ENCODE data around the gene SIRPA.

The SIRPA gene

DNA sequence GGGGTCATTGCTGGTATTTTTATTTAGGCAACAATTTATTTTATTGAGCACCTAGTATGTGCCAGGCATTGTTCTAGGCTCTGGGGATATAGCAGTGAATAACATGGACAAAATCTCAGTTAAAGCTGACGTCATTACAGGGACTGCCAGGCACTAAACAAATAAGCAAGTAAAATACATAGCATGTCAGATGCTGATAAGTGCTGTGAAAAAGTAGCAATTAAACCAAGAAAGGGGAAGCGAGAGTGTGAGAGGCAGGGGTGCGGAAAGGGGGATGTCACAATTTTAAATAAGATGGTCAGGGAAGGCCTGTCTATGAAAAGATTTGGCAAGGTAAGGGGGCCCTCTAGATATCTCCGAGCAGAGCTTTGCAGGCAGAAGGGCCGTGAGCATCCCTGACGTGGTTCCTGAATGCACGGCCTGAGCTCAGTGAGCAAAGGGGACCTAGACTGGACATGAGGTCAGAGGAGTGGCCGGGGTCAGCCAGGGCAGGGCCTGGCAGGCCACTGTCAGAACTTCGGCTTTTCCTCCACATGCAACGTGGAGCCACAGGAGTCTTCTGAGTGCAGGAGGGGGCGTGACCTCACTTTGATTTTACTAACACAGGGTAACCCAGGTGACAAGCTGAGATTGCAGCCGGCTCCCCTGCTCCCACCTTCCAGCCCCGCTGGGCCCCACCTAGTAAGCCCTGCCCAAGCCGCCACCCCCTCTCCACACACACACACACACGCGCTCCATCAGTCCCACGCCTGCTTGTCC lies 24.2 kb upstream of the SIRPA start:
- DNase-seq (ENCODE audit: low read depth): no peak

- no peak for DNase-seq (ENCODE audit: low read depth)
Observed at GRCh38 chr20:1871807-1872458, 23.3 kb upstream of the SIRPA start.

GRCh38 chr20:1872459-1873097 lies 22.6 kb upstream of the SIRPA start:
- DNase-seq (ENCODE audit: low read depth): no peak

DNA sequence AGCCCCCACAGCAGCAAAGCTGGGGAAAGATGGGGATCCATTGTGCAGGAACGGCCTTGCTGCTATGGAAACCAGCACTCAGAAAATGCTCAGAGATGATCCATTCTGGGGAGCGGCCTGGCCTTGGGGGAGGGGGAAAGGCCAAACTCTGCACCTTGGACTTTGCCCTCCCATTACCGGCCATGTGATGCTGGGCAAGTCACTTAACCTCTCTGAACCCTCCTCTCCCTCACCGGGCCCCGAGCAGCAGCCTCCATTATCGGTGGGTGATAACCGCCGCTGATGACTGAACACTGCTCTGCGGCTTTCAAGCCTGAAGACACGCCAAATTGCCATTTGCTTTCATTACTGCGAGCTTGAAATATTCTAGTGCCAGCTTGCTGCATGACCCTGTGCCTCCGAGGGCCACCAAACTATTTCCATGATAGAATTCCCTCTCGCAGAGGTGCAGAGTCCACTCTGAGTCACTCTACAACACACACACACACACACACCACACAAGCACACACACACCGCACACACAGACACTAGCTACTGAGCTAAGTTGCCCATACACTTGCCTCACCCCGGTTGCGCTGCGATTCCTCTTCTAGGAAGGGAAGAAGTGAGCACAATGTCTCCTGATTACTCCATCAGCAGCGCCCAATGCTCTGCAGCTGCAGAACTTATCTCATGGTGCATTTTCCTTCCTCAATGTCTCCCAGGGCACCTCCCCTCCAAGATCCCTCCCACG lies 20.6 kb upstream of the SIRPA start:
- no peak for DNase-seq (ENCODE audit: low read depth)

- DNase-seq (ENCODE audit: low read depth): no peak
Observed at GRCh38 chr20:1875183-1875554, 20.0 kb upstream of the SIRPA start.

DNA sequence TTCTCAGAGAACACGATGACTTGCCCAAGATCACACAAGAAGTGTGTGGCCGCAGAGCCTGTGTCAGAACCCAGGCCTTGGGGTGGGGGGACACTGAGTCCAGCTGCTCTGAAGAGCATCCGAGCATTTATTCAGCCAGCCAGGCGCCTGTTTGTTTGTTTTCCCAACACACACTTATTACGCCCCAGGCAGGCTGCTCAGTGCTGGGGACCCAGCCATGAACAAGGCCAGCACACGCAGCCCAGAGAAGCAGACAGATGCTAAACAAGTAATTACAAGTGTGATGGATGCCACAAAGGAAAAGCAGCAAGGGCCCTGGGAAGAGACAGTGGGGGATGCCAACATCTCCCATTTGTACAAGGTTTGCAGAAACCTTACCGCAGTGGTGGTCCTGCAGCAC lies 19.4 kb upstream of the SIRPA start:
- DNase-seq (ENCODE audit: low read depth): no peak

DNA sequence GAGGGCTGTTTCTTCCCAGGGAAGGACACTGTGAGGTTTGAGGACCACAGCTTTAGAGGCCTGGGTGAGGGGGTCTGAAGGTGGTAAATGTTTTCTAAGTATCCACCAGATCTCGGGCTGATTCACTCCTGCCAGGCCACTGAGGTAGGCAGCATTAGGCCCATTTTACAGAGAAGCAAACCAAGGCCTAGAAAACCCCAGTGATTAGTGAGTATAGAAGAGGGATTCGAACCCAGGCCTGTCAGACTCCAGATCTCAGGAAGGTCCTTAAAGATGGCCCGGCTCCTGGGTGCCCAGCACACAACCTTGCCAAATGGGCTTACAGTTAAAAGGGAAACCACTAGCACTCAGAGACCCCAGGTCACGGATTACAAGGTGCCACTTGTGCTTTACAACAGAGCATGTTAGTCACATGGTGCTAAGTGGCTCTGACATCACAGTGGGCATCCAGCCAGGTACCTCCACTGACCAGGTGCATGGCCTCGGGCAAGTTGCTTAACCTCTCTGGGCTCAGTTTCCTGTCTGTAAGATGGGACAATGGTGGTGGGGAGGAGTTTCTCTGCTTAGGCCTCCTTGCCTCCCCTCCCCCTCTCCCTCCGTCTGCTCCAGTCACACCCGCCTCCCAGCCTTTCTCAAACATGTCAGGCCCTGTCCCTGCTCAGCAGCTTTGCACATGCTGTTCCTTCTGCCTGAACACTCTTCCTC lies 18.8 kb upstream of the SIRPA start:
- no peak for DNase-seq (ENCODE audit: low read depth)

- DNase-seq (ENCODE audit: low read depth): no peak
Observed at GRCh38 chr20:1876975-1877608, 18.1 kb upstream of the SIRPA start.

GRCh38 chr20:1877609-1878200 lies 17.5 kb upstream of the SIRPA start:
- no peak for DNase-seq (ENCODE audit: low read depth)

DNA sequence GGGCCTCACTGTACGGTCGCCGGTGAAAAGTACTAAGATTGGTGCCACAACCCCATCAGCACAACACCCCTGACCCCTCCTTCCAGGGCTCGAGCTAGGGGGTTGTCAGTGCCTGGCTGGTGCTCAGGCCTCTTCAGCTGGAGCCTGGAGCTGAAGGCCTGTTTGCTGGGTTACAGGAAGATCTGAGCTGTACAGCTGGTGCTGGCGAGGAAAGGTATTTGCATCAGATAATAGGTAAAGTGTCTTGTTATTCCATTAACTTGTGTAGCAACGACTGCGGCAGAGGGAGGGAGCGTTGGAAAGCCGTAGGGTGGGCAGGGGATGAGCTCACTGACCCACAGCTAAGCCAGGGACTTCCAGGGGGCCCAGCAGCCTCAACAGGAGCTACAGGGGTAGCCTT lies 15.8 kb upstream of the SIRPA start:
- DNase-seq (ENCODE audit: low read depth): no peak

GRCh38 chr20:1879934-1880333 lies 15.3 kb upstream of the SIRPA start:
- no peak for DNase-seq (ENCODE audit: low read depth)

DNA sequence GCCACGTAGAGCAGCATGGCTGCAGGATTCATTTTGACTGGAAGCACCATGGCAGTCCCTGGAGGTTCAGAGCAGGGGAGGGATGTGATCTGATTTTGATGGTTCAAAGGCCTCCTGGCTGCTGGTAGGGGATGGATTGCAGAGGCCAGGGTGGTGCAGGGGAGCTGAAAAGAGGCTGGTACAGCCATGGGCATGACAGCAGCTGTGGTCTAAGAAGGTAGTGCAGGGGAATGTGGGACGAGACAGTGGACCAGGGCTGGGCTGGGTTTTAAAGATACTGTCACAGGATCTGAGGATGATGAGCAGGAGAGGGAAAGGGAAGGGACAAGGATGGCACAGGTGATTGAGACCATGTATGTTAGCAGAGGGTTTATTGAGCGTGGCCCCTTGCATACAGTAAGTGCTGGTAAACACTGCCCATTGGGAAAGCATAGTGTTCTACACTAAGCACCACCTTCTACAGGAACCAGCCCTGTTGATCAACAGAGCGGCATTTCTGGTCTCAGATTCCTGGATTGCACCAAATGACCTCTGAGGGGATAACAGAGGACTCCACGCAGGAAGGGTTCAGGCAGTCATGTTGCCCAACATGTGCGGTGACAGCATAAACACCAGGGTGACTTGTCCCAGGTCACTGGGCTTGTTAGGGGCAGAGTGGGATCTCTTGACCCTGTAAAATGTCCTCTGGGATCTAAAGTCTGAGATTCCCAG lies 14.5 kb upstream of the SIRPA start:
- no peak for DNase-seq (ENCODE audit: low read depth)

DNA sequence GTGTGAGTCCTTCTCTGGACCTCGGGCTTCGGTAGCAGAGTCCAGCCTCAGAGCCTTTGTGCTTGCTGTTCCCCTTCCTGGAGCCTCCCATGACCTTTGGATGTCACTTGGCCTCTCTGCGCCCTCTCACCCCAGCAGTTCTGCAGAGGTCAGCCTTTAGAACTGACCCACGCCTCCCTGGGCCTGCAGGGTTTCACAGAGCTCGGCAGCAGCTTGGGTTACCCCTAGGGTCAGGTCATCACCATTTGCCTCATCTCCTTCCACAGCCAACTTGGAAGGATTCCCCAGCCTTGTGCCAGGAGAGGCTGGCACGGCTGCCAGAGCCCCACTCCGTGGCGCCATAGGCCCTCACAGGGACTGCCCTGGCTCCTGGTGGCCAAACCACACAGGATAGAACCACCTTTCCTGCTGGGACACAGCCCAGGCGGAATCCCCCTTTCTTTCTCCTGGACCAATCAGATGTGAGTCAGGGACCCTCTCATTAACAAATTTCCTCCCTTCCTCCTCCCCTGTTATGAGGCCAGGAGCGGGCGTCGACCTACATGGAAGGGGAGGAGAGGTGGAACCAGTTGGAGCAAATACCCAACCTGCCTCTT lies 13.9 kb upstream of the SIRPA start:
- no peak for DNase-seq (ENCODE audit: low read depth)

- no peak for DNase-seq (ENCODE audit: low read depth)
Observed at GRCh38 chr20:1882026-1882425, 13.2 kb upstream of the SIRPA start.

GRCh38 chr20:1883986-1884385 lies 11.2 kb upstream of the SIRPA start:
- DNase-seq (ENCODE audit: low read depth): no peak

GRCh38 chr20:1885254-1885653 lies 10.0 kb upstream of the SIRPA start:
- DNase-seq (ENCODE audit: low read depth): no peak

GRCh38 chr20:1885940-1886693 lies 9.1 kb upstream of the SIRPA start:
- no peak for DNase-seq (ENCODE audit: low read depth)

- DNase-seq (ENCODE audit: low read depth): no peak
Observed at GRCh38 chr20:1887321-1887720, 7.9 kb upstream of the SIRPA start.

- no peak for DNase-seq (ENCODE audit: low read depth)
Observed at GRCh38 chr20:1887756-1888155, 7.5 kb upstream of the SIRPA start.
